ENCODE measurements around the gene DNMT1. TPM values are rescaled to one million over a fixed set of nuclear protein-coding genes. Genes with fewer than 3 reads are reported as not detected.

The DNMT1 gene
- total RNA-seq, 1 donor from 2014 or later: 156 TPM

DNA sequence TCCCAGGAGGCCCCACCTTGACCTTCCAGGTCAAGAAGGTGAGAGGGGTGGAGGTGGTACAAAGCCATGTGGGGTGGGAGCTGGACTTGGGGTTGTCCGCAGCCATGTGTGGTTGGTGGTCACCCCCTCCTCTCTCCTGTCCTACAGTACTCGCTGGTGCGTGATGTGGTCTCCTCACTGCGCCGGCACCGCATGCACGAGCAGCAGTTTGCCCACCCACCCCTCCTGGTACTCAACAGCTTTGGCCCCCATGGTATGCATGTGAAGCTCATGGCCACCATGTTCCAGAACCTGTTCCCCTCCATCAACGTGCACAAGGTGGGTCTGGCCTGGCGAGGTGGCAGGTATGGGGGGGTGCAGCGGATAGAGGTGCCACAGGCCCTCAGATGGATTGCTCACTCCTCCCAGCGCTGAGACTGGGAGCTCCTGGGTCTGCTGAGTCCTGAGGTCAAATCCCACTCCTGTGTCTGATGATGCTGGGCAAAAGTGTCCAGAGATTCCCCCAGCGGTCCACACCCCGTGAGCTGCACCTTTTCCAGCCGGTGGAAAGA, 86.9 kb downstream of the DNMT1 start:
- Mint-ChIP-seq H3K9me3 (no peaks in the 10 kb centered on the region), H3K27ac (no peak overlapping the region), H3K36me3 (ENCODE audit: low read depth) (peaks cover 48% of the 10 kb centered on the region), H3K4me3 (peak overlapping the region; percentile 86), H3K4me1 (peaks cover 74% of the 10 kb centered on the region), H3K27me3 (no peaks in the 10 kb centered on the region)
- intact Hi-C loops (cut with micrococcal nuclease): loop anchor here (10.0 kb wide), 3 partner anchors 87 to 767 kb away; partner anchors contain the start of genes CARM1, DNMT1 and PDE4A
- ChIA-PET POLR2A (interaction anchor here (0.6 to 6.0 kb wide), 6 partner anchors 10 to 163 kb away, joined by 3 to 64 read pairs (median 4); partner anchors contain the start of genes EIF3G and ICAM1), CTCF (interaction anchor here (0.7 to 1.7 kb wide), 3 partner anchors 9 to 152 kb away, joined by 3 read pairs; no protein-coding TSS in a partner anchor)
- no peak for DNase-seq
- no peak for ATAC-seq (ENCODE audit: low read depth)
- TF ChIP-seq, protein P1, sequence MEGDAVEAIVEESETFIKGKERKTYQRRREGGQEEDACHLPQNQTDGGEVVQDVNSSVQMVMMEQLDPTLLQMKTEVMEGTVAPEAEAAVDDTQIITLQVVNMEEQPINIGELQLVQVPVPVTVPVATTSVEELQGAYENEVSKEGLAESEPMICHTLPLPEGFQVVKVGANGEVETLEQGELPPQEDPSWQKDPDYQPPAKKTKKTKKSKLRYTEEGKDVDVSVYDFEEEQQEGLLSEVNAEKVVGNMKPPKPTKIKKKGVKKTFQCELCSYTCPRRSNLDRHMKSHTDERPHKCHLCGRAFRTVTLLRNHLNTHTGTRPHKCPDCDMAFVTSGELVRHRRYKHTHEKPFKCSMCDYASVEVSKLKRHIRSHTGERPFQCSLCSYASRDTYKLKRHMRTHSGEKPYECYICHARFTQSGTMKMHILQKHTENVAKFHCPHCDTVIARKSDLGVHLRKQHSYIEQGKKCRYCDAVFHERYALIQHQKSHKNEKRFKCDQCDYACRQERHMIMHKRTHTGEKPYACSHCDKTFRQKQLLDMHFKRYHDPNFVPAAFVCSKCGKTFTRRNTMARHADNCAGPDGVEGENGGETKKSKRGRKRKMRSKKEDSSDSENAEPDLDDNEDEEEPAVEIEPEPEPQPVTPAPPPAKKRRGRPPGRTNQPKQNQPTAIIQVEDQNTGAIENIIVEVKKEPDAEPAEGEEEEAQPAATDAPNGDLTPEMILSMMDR (IDR thresholded peaks at IDR 0.05): no peak

DNA sequence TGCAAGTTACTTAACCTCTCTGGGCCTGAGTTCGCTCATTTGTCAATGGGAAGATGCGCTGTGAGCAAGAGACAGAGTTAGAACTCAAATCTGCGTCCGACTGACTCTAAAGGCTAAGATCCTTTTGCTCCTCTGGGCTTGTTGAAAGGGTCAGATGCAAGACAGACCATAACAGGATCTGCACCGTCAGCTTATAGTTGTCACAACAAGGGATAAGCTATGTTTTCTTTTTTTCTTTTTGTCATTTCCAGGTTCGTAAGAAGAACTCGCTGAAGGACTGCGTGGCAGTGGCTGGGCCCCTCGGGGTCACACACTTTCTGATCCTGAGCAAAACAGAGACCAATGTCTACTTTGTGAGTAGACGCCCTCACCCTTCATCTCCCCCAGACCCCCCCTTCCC, 87.5 kb downstream of the DNMT1 start:
- intact Hi-C loops (cut with micrococcal nuclease): loop anchor here (10.0 kb wide), 3 partner anchors 88 to 768 kb away; partner anchors contain the start of genes CARM1, DNMT1 and PDE4A
- ChIA-PET POLR2A (interaction anchor here (0.5 to 6.0 kb wide), 5 partner anchors 9 to 179 kb away, joined by 3 to 64 read pairs (median 5); partner anchors contain the start of genes ICAM1 and ICAM4), CTCF (interaction anchor here (1.3 to 1.7 kb wide), 2 partner anchors 9 to 152 kb away, joined by 3 read pairs; no protein-coding TSS in a partner anchor)
- TF ChIP-seq, protein P1 (IDR thresholded peaks at IDR 0.05): no peak
- peak overlapping the region; percentile 86 for H3K4me3 Mint-ChIP-seq
- peaks cover 46% of the 10 kb centered on the region for H3K36me3 Mint-ChIP-seq (ENCODE audit: low read depth)
- H3K27me3 Mint-ChIP-seq: no peaks in the 10 kb centered on the region
- H3K9me3 Mint-ChIP-seq: no peaks in the 10 kb centered on the region
- DNase-seq (no peak), ATAC-seq (ENCODE audit: low read depth) (no peak)
- H3K27ac Mint-ChIP-seq: peak overlapping the region; percentile 80
- peaks cover 74% of the 10 kb centered on the region for H3K4me1 Mint-ChIP-seq

DNA sequence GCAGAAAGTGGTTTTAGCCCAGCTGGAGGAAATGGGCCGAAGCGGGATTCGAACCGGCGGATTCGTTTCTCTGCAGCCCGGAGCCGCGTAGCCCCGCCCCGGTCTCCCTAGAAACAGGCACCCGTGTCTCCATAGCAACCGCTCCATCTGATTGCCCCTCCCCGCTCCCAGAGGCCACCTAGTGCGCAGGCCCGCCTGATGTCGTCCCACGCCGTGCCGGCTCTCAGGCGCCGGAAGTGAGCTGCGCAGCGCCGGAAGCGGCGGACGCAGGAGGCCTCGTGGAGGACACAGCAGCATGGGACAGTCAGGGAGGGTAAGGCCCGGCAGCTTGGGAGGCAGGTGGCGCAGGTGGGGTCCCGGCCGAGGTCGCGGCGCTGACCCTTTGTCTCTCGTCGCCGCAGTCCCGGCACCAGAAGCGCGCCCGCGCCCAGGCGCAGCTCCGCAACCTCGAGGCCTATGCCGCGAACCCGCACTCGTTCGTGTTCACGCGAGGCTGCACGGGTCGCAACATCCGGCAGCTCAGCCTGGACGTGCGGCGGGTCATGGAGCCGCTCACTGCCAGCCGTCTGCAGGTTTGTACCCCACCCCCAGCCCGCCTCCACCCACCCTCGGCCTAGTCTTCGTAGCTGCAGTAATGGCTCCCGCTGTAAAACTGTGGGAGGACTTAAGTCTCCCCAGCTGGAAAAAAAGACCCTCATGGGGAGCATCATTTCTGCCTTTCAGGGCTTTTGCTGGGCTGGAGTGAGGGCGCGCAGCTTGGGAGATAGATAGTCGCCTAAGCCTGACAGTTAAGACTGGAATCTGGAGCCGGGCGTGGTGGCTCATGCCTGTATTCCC, 88.4 kb downstream of the DNMT1 start, which contains the start of gene PPAN:
Gene PPAN (plus strand): TSS at position 263 of the 837 bp plus-strand sequence. CDS start 33 bp downstream, at position 296.
- peak; percentile 91 for DNase-seq
- Mint-ChIP-seq H3K4me1 (peaks cover 73% of the 10 kb centered on the region), H3K36me3 (ENCODE audit: low read depth) (peaks cover 43% of the 10 kb centered on the region), H3K4me3 (peak within 1 kb of the TSS; percentile 86), H3K27me3 (no peaks in the 10 kb centered on the region), H3K9me3 (no peaks in the 10 kb centered on the region), H3K27ac (peak within 1 kb of the TSS; percentile 99)
- CTCF ChIA-PET: interaction anchor here (0.9 to 1.7 kb wide), 2 partner anchors 8 to 10 kb away, joined by 3 read pairs; no protein-coding TSS in a partner anchor
- ATAC-seq (ENCODE audit: low read depth): peak; percentile 54
- intact Hi-C loops (cut with micrococcal nuclease): loop anchor here (1.0 to 10.0 kb wide), 5 partner anchors 10 to 768 kb away; partner anchors contain the start of genes CARM1, DNMT1, PDE4A and SHFL
- POLR2A ChIA-PET: interaction anchor here (0.6 to 6.0 kb wide), 11 partner anchors 10 to 823 kb away, joined by 3 to 64 read pairs (median 5); partner anchors contain the start of genes DNMT1, ICAM1, MRPL4 and SHFL
- TF ChIP-seq, protein P1 (IDR thresholded peaks at IDR 0.05): no peak

DNA sequence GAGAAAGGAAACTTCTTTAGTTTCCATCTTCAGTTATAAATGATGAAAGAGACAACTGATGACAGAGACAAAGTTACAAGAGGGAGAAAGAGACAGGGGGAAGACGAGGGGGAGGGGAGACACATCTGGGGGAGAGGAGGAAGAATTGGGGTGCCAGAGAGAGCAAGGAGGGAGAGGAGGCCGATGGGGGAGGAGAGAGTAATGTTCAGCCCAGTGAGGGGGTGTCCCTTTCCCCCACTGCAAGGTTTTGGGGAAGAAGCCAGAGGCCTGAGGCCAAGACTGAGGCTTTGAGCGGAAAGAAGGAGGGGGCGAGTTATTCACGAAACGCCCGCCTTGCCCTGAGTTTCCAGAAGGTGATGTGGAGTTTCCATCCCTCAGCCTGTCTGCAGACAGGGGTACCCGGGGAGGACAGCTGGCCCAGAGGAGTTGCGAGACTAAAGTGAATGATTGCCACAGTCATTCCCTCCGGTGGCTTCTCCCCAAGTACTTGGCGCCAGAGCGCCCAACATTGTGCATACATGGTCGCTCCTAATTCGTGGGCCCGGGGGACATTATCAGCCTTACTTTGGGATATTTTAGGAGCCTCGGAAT, 89.1 kb downstream of the DNMT1 start:
- Mint-ChIP-seq H3K27ac (peak overlapping the region; percentile 99), H3K9me3 (no peaks in the 10 kb centered on the region), H3K4me1 (peaks cover 73% of the 10 kb centered on the region)

More for the DNA sequence above, 89.1 kb downstream of the DNMT1 start:
- DNase-seq: no peak
- intact Hi-C loops (cut with micrococcal nuclease): loop anchor here (1.0 to 10.0 kb wide), 5 partner anchors 9 to 769 kb away; partner anchors contain the start of genes CARM1, DNMT1, PDE4A and SHFL
- ChIA-PET POLR2A (interaction anchor here (0.9 to 11.0 kb wide), 8 partner anchors 9 to 146 kb away, joined by 3 to 297 read pairs (median 8); partner anchors contain the start of genes DNMT1, EIF3G, MRPL4 and P2RY11), CTCF (interaction anchor here (0.9 kb wide), 1 partner anchor 10 kb away, joined by 3 read pairs; no protein-coding TSS in a partner anchor)
- Mint-ChIP-seq H3K27me3 (no peaks in the 10 kb centered on the region), H3K4me3 (peak overlapping the region; percentile 86), H3K36me3 (ENCODE audit: low read depth) (peaks cover 37% of the 10 kb centered on the region)
- peak; percentile 5 for ATAC-seq (ENCODE audit: low read depth)
- TF ChIP-seq, protein P1 (IDR thresholded peaks at IDR 0.05): no peak
